ENCODE measurements around the gene CD164. TPM values are rescaled to one million over a fixed set of nuclear protein-coding genes. Genes with fewer than 3 reads are reported as not detected.

Gene CD164
- total RNA-seq, 4 donors from 2014 or later = 119 to 175 (median 129) TPM

- H3K4me3 ChIP-seq = no peak overlapping the region
Observed at GRCh38 chr6:109345986-109346385, 36.3 kb downstream of the CD164 start.

DNA sequence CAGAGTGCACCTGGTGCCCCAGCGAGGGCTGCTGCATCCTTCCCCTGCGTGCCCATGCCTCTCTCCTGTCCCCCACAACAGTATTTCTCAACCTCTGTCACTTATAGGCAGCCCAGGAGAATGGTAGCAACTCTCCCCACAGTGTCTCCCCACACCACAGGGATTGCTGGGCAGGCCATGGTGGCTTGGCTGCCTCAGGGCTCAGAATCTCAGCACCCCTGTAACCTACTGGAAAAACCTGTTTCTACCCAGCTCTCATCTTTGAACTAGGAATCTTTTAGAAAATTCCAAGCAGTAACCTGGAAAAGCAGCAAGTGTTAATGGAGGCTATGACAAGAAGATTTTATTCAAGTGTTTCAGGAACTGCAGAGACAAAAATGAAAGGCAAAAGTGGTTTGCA lies 38.0 kb downstream of the CD164 start:
- Histone ChIP-seq H3K9me3 (no peaks in the 10 kb centered on the region), H3K4me3 (no peak overlapping the region), H3K4me1 (peaks cover 0 to 3% (median under 1%) of the 10 kb centered on the region in 4 donors), H3K36me3 (peaks cover 0 to 6% (median 0%) of the 10 kb centered on the region in 3 donors), H3K27me3 (no peaks in the 10 kb centered on the region), H3K27ac (no peak overlapping the region)
- DNase-seq (ENCODE audit: low spot score in 2 of 2) = no peak
- TF ChIP-seq POLR2A (IDR thresholded peaks at IDR 0.05) = no peak
- TF ChIP-seq EP300 (IDR thresholded peaks at IDR 0.05) = no peak
- TF ChIP-seq, protein P1, sequence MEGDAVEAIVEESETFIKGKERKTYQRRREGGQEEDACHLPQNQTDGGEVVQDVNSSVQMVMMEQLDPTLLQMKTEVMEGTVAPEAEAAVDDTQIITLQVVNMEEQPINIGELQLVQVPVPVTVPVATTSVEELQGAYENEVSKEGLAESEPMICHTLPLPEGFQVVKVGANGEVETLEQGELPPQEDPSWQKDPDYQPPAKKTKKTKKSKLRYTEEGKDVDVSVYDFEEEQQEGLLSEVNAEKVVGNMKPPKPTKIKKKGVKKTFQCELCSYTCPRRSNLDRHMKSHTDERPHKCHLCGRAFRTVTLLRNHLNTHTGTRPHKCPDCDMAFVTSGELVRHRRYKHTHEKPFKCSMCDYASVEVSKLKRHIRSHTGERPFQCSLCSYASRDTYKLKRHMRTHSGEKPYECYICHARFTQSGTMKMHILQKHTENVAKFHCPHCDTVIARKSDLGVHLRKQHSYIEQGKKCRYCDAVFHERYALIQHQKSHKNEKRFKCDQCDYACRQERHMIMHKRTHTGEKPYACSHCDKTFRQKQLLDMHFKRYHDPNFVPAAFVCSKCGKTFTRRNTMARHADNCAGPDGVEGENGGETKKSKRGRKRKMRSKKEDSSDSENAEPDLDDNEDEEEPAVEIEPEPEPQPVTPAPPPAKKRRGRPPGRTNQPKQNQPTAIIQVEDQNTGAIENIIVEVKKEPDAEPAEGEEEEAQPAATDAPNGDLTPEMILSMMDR (IDR thresholded peaks at IDR 0.05) = no peak
- 81 to 84% methylated on average over 2 of the region's 2 CpGs for WGBS, 2 donors

More at GRCh38 chr6:109345986-109346385, 36.3 kb downstream of the CD164 start:
- no peaks in the 10 kb centered on the region for H3K9me3 ChIP-seq
- 83 to 92% methylated on average over 4 of the region's 4 CpGs for WGBS, 2 donors
- DNase-seq (ENCODE audit: low spot score in 2 of 2) = no peak
- peaks cover 0 to 17% (median 6%) of the 10 kb centered on the region in 4 donors for H3K4me1 ChIP-seq
- H3K36me3 ChIP-seq = peaks cover 0 to 5% (median 0%) of the 10 kb centered on the region in 3 donors
- TF ChIP-seq EP300 (IDR thresholded peaks at IDR 0.05) (no peak), POLR2A (IDR thresholded peaks at IDR 0.05) (no peak)
- TF ChIP-seq, protein P1 (IDR thresholded peaks at IDR 0.05) = no peak
- H3K27ac ChIP-seq = no peak overlapping the region
- H3K27me3 ChIP-seq = no peaks in the 10 kb centered on the region

GRCh38 chr6:109343518-109343917 lies 38.7 kb downstream of the CD164 start:
- no peak for DNase-seq (ENCODE audit: low spot score in 2 of 2)
- TF ChIP-seq, protein P1 (IDR thresholded peaks at IDR 0.05) = no peak
- no peak for TF ChIP-seq EP300 (IDR thresholded peaks at IDR 0.05)
- TF ChIP-seq POLR2A (IDR thresholded peaks at IDR 0.05) = no peak

GRCh38 chr6:109342911-109343310 lies 39.4 kb downstream of the CD164 start:
- 96 to 97% methylated on average over 6 of the region's 6 CpGs for WGBS, 2 donors
- no peaks in the 10 kb centered on the region for H3K27me3 ChIP-seq
- TF ChIP-seq, protein P1 (IDR thresholded peaks at IDR 0.05) = no peak
- no peak for TF ChIP-seq EP300 (IDR thresholded peaks at IDR 0.05)
- TF ChIP-seq POLR2A (IDR thresholded peaks at IDR 0.05) = no peak
- H3K27ac ChIP-seq = no peak overlapping the region
- H3K4me3 ChIP-seq = no peak overlapping the region
- DNase-seq (ENCODE audit: low spot score in 2 of 2) = no peak
- H3K36me3 ChIP-seq = peaks cover 0 to 6% (median 0%) of the 10 kb centered on the region in 3 donors
- peaks cover 0 to 3% (median 0%) of the 10 kb centered on the region in 4 donors for H3K4me1 ChIP-seq
- no peaks in the 10 kb centered on the region for H3K9me3 ChIP-seq

More at GRCh38 chr6:109343518-109343917, 38.7 kb downstream of the CD164 start:
- 93 to 94% methylated on average over 7 of the region's 7 CpGs for WGBS, 2 donors
- Histone ChIP-seq H3K4me3 (no peak overlapping the region), H3K4me1 (peaks cover 0 to 3% (median 0%) of the 10 kb centered on the region in 4 donors), H3K27me3 (no peaks in the 10 kb centered on the region), H3K27ac (no peak overlapping the region), H3K36me3 (peaks cover 0 to 6% (median 0%) of the 10 kb centered on the region in 3 donors), H3K9me3 (no peaks in the 10 kb centered on the region)

DNA sequence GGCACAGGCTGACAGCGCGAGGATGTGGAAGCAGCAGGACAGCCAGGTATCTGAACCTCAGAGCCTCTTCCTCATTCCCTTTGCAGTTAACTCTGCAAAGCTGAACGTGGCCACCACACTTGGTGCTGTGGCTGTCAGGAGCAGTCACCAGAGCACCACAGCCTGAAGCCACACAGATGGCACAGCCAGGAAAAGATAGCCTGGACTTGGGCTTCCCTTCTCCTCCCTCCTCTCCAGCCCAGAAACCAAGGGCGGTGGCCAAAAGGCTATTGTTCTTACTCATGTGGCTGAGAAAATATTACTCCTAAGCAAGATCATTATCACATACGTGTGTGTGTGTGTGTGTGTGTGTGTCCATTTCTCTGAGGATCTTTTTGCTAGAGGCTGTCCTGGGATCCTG lies 39.8 kb downstream of the CD164 start:
- H3K27ac ChIP-seq = no peak overlapping the region
- no peaks in the 10 kb centered on the region for H3K27me3 ChIP-seq
- H3K4me1 ChIP-seq = peaks cover 0 to 3% (median 0%) of the 10 kb centered on the region in 4 donors
- 87 to 88% methylated on average over 5 of the region's 5 CpGs for WGBS, 2 donors
- no peak for TF ChIP-seq EP300 (IDR thresholded peaks at IDR 0.05)
- TF ChIP-seq POLR2A (IDR thresholded peaks at IDR 0.05) = no peak
- TF ChIP-seq, protein P1 (IDR thresholded peaks at IDR 0.05) = no peak
- DNase-seq (ENCODE audit: low spot score in 2 of 2) = no peak
- no peak overlapping the region for H3K4me3 ChIP-seq
- H3K36me3 ChIP-seq = peaks cover 0 to 6% (median 0%) of the 10 kb centered on the region in 3 donors
- no peaks in the 10 kb centered on the region for H3K9me3 ChIP-seq

Measured in tibial nerve (tissue), 4 donors.